Gastroesophageal sphincter (tissue), 4 donors: Measurements from ENCODE around the gene BDH2. TPM values are rescaled to one million over a fixed set of nuclear protein-coding genes. Genes with fewer than 3 reads are reported as not detected.
A peak's percentile ranks its signal among the peaks of the same experiment; 100 is the strongest.

Experiments used
- ATAC-seq: fragments of 150-250 bp; one replicate; pipeline ENCODE4 v1.9.1; 2016; ENCODE audit warnings: mild to moderate bottlenecking, moderate library complexity
- H3K27ac ChIP-seq, 4 donors: fragments of 200-600 bp; sonication (generic) in 3 of 4; 1 replicate in 3 of 4; 2 replicates in 1 of 4; pipeline ENCODE4 v1.5.1; 2016 to 2019
- H3K27me3 ChIP-seq: fragments of 200-600 bp; sonication (generic); one replicate; pipeline ENCODE4 v1.5.1; 2019
- H3K36me3 ChIP-seq, 2 donors: fragments of 200-600 bp; sonication (generic); one replicate each; pipeline ENCODE4 v1.5.1; 2019; ENCODE audit warnings: control low read depth in 1 of 2
- H3K4me1 ChIP-seq, 3 donors: fragments of 200-600 bp; sonication (generic); 1 replicate in 2 of 3; 2 replicates in 1 of 3; pipeline ENCODE4 v1.5.1; 2016 to 2019; ENCODE audit warnings: control low read depth in 2 of 3
- H3K4me3 ChIP-seq, 2 donors: fragments of 200-600 bp; sonication (generic); one replicate each; pipeline ENCODE4 v1.5.1; 2019; ENCODE audit warnings: mild to moderate bottlenecking in 1 of 2, moderate library complexity in 1 of 2
- H3K9me3 ChIP-seq, 3 donors: fragments of 200-600 bp; sonication (generic); one replicate each; pipeline ENCODE4 v1.5.1; 2017 to 2019; ENCODE audit warnings: control low read depth in 2 of 3
- EP300 ChIP-seq: sonication (generic); formaldehyde crosslinking; IDR thresholded peaks from one replicate; pipeline ENCODE4 v1.6.1; 2017; ENCODE audit warnings: antibody characterized with exemption, mild to moderate bottlenecking
- POLR2A ChIP-seq, 2 donors: fragments of 450-650 bp; IDR thresholded peaks; one replicate each; pipeline ENCODE4 v1.6.1; 2017; ENCODE audit warnings: antibody characterized with exemption in 2 of 2, mild to moderate bottlenecking in 2 of 2, moderate library complexity in 1 of 2
- POLR2AphosphoS5 ChIP-seq: sonication (generic); formaldehyde crosslinking; IDR thresholded peaks from one replicate; pipeline ENCODE4 v1.6.1; 2017; ENCODE audit warnings: antibody characterized with exemption
- WGBS, 2 donors: methylation state at CpG; one replicate each; pipeline ENCODE4 v1.1.5; 2018; ENCODE audit warnings: low coverage in 1 of 2; 5-methylcytosine and 5-hydroxymethylcytosine counted together
- total RNA-seq, 4 donors: library from RNA; depleted of rRNA; stranded (reverse); fragments of >200 nt; gene quantifications; one replicate each; pipeline ENCODE4 v1.1.0, GENCODE V29; 2016
- TF ChIP-seq, protein P1 (sequence below), 4 experiments: fragments of 200-600 bp in 2 of 4; fragments of 450-650 bp in 2 of 4; sonication (generic) in 1 of 4; IDR thresholded peaks; one replicate each; pipeline ENCODE4 v1.5.1; 2017 to 2019; ENCODE audit warnings: antibody characterized with exemption in 4 of 4, mild to moderate bottlenecking in 2 of 4, moderate library complexity in 2 of 4

BDH2 gene
- total RNA-seq, 4 donors from 2014 or later, result 26.9 to 109 (median 55.2) TPM

DNA sequence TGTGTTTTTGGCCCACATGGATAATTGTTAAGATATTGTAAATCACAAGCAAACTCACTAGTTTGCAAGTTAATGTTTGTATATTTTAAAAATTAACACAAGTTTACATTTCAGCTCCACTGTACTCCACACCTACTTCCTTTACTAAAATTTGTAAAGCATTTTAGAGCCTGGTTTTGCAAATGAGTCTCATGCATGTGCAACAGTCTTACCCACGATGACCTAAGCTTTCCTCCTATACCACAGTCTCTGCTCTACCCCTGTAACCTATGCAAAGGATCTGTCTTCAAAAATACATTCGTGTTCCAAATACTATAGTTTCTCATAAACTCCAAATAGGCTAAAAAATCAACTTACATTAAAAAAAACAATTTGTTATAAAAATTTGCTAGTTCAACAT is 10.2 kb downstream of the BDH2 start:
- H3K36me3 ChIP-seq, result peaks cover 3 to 87% of the 10 kb centered on the region in 2 donors
- TF ChIP-seq POLR2A (IDR thresholded peaks at IDR 0.05) (no peak), EP300 (no peak), POLR2AphosphoS5 (no peak)
- TF ChIP-seq, protein P1, sequence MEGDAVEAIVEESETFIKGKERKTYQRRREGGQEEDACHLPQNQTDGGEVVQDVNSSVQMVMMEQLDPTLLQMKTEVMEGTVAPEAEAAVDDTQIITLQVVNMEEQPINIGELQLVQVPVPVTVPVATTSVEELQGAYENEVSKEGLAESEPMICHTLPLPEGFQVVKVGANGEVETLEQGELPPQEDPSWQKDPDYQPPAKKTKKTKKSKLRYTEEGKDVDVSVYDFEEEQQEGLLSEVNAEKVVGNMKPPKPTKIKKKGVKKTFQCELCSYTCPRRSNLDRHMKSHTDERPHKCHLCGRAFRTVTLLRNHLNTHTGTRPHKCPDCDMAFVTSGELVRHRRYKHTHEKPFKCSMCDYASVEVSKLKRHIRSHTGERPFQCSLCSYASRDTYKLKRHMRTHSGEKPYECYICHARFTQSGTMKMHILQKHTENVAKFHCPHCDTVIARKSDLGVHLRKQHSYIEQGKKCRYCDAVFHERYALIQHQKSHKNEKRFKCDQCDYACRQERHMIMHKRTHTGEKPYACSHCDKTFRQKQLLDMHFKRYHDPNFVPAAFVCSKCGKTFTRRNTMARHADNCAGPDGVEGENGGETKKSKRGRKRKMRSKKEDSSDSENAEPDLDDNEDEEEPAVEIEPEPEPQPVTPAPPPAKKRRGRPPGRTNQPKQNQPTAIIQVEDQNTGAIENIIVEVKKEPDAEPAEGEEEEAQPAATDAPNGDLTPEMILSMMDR (IDR thresholded peaks at IDR 0.05), result no peak
- no peak overlapping the region for H3K27ac ChIP-seq
- H3K9me3 ChIP-seq, result no peaks in the 10 kb centered on the region
- WGBS, 2 donors, result 63 to 89% methylated on average over 2 of the region's 2 CpGs
- no peak overlapping the region for H3K4me3 ChIP-seq
- ATAC-seq, result no peak
- H3K4me1 ChIP-seq, result peaks cover 0 to 17% (median 0%) of the 10 kb centered on the region in 3 donors
- H3K27me3 ChIP-seq, result no peaks in the 10 kb centered on the region

DNA sequence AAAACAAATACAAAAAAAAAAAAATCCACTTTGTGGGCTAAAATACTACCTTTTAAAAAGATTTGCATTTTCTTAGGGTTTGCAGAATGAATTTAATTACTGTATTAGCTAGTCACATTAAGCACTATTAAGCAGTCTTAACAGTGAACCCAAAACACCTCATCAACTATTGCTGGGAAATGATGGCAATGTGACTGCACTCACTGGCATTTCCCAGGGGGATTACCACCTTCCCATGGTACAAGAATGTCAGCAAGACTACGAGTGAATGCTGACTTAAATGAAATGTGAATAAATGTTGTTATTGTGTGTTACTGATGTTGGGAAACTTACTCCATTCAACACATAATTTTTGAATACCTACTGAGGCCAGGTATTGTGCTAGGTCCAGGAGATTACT is 13.1 kb downstream of the BDH2 start:
- H3K4me1 ChIP-seq, result peaks cover 0 to 2% (median 0%) of the 10 kb centered on the region in 3 donors
- H3K36me3 ChIP-seq, result peaks cover 3 to 92% of the 10 kb centered on the region in 2 donors
- no peaks in the 10 kb centered on the region for H3K27me3 ChIP-seq
- no peak for TF ChIP-seq POLR2AphosphoS5
- no peak for TF ChIP-seq EP300
- TF ChIP-seq, protein P1 (IDR thresholded peaks at IDR 0.05), result no peak
- TF ChIP-seq POLR2A (IDR thresholded peaks at IDR 0.05), result no peak
- WGBS, 2 donors, result 73 to 78% methylated on average over 1 of the region's 1 CpG
- no peak overlapping the region for H3K4me3 ChIP-seq
- ATAC-seq, result no peak
- H3K27ac ChIP-seq, result no peak overlapping the region
- H3K9me3 ChIP-seq, result no peaks in the 10 kb centered on the region

DNA sequence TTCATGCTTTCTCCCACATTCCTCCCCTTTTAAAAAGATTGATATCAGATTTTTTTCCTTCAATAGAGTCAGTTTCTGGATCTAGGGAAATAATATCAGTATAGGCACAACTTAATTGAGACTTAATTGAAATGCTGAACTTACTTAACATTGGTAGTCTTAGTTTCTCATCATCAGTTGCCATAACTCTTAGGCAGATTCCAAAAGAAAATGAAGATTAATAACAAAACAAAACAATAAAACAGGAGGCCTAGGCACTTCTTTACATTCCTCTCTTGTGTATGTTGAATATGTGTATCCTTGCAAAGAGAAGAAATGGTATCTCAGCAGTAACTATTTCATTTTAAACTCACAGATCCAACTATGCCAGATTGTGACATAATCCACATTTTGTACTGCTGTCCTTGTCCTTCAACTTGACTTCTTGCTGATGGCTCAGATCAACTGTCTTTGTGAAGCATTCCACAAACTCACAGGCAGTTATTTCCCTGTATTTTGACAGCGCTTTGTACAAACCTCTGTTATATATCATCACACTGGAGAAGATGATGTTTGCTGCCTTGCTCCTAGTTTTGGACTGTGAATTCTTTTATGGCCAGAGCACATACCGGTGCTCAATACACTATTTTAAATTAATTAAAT is 14.0 kb downstream of the BDH2 start:
- Histone ChIP-seq H3K4me3 (no peak overlapping the region), H3K27me3 (no peaks in the 10 kb centered on the region), H3K9me3 (no peaks in the 10 kb centered on the region), H3K27ac (no peak overlapping the region), H3K4me1 (no peaks in the 10 kb centered on the region), H3K36me3 (peaks cover 3 to 92% of the 10 kb centered on the region in 2 donors)
- no peak for ATAC-seq
- TF ChIP-seq POLR2AphosphoS5, result no peak
- TF ChIP-seq POLR2A (IDR thresholded peaks at IDR 0.05), result no peak
- no peak for TF ChIP-seq EP300
- TF ChIP-seq, protein P1 (IDR thresholded peaks at IDR 0.05), result no peak
- 88 to 92% methylated on average over 2 of the region's 2 CpGs for WGBS, 2 donors

DNA sequence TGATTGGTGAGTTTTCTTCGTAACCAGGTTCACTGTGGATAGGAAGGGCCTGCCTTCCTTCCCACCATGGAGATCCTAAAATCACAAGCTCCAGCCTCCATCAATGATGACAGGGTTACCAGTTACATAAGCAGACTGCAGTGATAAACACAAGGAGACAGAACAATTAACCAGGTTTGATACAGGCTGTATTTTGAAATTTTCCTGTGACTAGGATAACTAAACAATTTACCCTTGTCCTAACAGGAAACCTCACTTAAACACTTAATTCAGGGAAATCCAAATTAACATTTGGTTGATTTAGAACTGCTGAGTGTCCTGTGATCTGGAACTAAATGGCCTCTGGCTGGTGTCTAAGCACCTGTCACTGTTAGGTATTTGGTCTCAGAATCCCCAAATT is 20.0 kb downstream of the BDH2 start:
- no peak for ATAC-seq
- 90 to 100% methylated on average over 1 of the region's 1 CpG for WGBS, 2 donors
- Histone ChIP-seq H3K4me3 (no peak overlapping the region), H3K27me3 (no peaks in the 10 kb centered on the region), H3K9me3 (no peaks in the 10 kb centered on the region), H3K36me3 (peaks cover 0 to 46% of the 10 kb centered on the region in 2 donors), H3K27ac (no peak overlapping the region), H3K4me1 (peaks cover 3 to 25% (median 5%) of the 10 kb centered on the region in 3 donors)
- TF ChIP-seq POLR2A (IDR thresholded peaks at IDR 0.05), result no peak

DNA sequence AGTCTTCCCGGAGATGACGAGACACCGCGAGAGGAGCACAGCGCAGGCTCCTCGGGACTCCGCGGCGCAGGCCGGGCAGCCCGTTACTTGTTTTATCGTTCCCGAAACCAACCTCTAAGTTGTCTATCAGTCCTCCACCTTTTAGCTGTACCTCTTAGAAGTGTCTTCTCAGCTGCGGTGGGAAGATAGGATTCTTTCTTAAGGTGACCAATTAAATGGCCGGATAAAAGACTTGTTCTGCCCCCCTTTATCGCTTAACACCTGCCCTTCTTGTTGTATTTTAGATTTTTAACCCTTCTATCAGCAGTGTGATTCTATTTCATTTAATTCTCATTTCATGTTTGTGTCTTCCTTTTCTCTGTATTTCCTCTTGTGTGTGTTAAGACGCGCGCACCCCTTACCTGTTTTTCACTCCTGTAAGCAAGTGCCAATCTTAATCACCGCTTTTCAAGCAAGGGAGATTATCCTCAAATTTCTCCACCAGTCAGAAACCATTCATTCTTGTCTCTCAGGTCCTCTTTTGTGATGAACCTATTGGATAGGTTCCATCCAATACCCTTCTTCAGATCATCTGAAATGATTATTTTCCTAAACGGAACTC is 22.8 kb downstream of the BDH2 start, which contains the start of gene SLC9B2:
Gene SLC9B2 (minus strand): TSS at position 15 of the 601 bp plus-strand sequence. CDS start 9,211 bp downstream, outside the sequence.
- Histone ChIP-seq H3K9me3 (no peaks in the 10 kb centered on the region), H3K27me3 (no peaks in the 10 kb centered on the region), H3K27ac (peak within 1 kb of the TSS; percentile 66 to 90 (median 87)), H3K36me3 (peaks cover 0 to 26% of the 10 kb centered on the region in 2 donors), H3K4me3 (peak within 1 kb of the TSS; percentile 53 to 61), H3K4me1 (peaks cover 3 to 35% (median 5%) of the 10 kb centered on the region in 3 donors)
- no peak for ATAC-seq
- WGBS, 2 donors, result 20 to 27% methylated on average over 7 to 17 of the region's 21 CpGs
- TF ChIP-seq, protein P1 (IDR thresholded peaks at IDR 0.05), result peak in 1 of 4 experiments; percentile 4
- TF ChIP-seq POLR2A (IDR thresholded peaks at IDR 0.05), result no peak
